ENCODE measurements around the gene RILPL2.
"Not testable (repeated sequence)": the region's sequence is repeated elsewhere in the genome, so short reads cannot be mapped to it uniquely, and the experiment has no call there.

RILPL2 gene

GRCh38 chr12:123436017-123436964 is at the start of gene RILPL2:
TSS of gene RILPL2 (minus strand) at chr12:123436684. CDS start at chr12:123436420, 264 bp downstream.
- DNase-seq: peak; percentile 43

- no peak for DNase-seq
Observed at GRCh38 chr12:123485756-123486155, 49.3 kb upstream of the RILPL2 start.

GRCh38 chr12:123483602-123484248 is 47.2 kb upstream of the RILPL2 start:
- no peak for DNase-seq

GRCh38 chr12:123482876-123483275 is 46.4 kb upstream of the RILPL2 start:
- DNase-seq: no peak

- not testable (repeated sequence) for DNase-seq
Observed at GRCh38 chr12:123481251-123481650, 44.8 kb upstream of the RILPL2 start.

GRCh38 chr12:123479442-123480180 is 43.1 kb upstream of the RILPL2 start:
- no peak for DNase-seq

GRCh38 chr12:123478762-123479161 is 42.3 kb upstream of the RILPL2 start:
- no peak for DNase-seq

- DNase-seq: no peak
Observed at GRCh38 chr12:123478069-123478468, 41.6 kb upstream of the RILPL2 start.

GRCh38 chr12:123475246-123475703 is 38.8 kb upstream of the RILPL2 start:
- DNase-seq: no peak

- no peak for DNase-seq
Observed at GRCh38 chr12:123474485-123475245, 38.2 kb upstream of the RILPL2 start.

GRCh38 chr12:123472438-123472849 is 36.0 kb upstream of the RILPL2 start:
- DNase-seq: no peak

- no peak for DNase-seq
Observed at GRCh38 chr12:123471374-123472068, 35.0 kb upstream of the RILPL2 start.

- no peak for DNase-seq
Observed at GRCh38 chr12:123469978-123470377, 33.5 kb upstream of the RILPL2 start.

- DNase-seq: no peak
Observed at GRCh38 chr12:123468786-123469185, 32.3 kb upstream of the RILPL2 start.

GRCh38 chr12:123465084-123465483 is 28.6 kb upstream of the RILPL2 start:
- DNase-seq: no peak

- DNase-seq: not testable (repeated sequence)
Observed at GRCh38 chr12:123463174-123463573, 26.7 kb upstream of the RILPL2 start.

- DNase-seq: peak; percentile 79
Observed at GRCh38 chr12:123457980-123458779, 21.7 kb upstream of the RILPL2 start, which contains the start of gene SNRNP35. TSS of gene SNRNP35 (plus strand) at chr12:123458139. CDS start at chr12:123465541, 7,402 bp downstream.

- DNase-seq: no peak
Observed at GRCh38 chr12:123453165-123453564, 16.7 kb upstream of the RILPL2 start.

- DNase-seq: not testable (repeated sequence)
Observed at GRCh38 chr12:123452276-123452550, 15.7 kb upstream of the RILPL2 start.

- DNase-seq: no peak
Observed at GRCh38 chr12:123450636-123451035, 14.2 kb upstream of the RILPL2 start.

- no peak for DNase-seq
Observed at GRCh38 chr12:123449856-123450255, 13.4 kb upstream of the RILPL2 start.
